Suprapubic skin (tissue), 4 donors: ENCODE results near the gene FLNB. TPM values are rescaled to one million over a fixed set of nuclear protein-coding genes. Genes with fewer than 3 reads are reported as not detected.

ENCODE experiments used
- DNase-seq, 2 donors: peaks; one replicate each; pipeline ENCODE4 v3.0.0-alpha.2; 2019; ENCODE audit warnings: low spot score in 2 of 2
- H3K27ac ChIP-seq: fragments of 200-600 bp; sonication (generic); one replicate; pipeline ENCODE4 v1.5.1; 2019
- H3K27me3 ChIP-seq: fragments of 200-600 bp; sonication (generic); one replicate; pipeline ENCODE4 v1.5.1; 2019
- H3K36me3 ChIP-seq: fragments of 200-600 bp; sonication (generic); one replicate; pipeline ENCODE4 v1.5.1; 2019
- H3K4me1 ChIP-seq: fragments of 200-600 bp; sonication (generic); one replicate; pipeline ENCODE4 v1.5.1; 2019
- H3K4me3 ChIP-seq: fragments of 200-600 bp; sonication (generic); one replicate; pipeline ENCODE4 v1.5.1; 2019; ENCODE audit warnings: mild to moderate bottlenecking
- H3K9me3 ChIP-seq: fragments of 200-600 bp; sonication (generic); one replicate; pipeline ENCODE4 v1.5.1; 2019
- EP300 ChIP-seq: sonication (generic); formaldehyde crosslinking; IDR thresholded peaks from one replicate; pipeline ENCODE4 v1.6.1; 2017; ENCODE audit warnings: antibody characterized with exemption
- POLR2A ChIP-seq, 2 donors: fragments of 450-650 bp; IDR thresholded peaks; one replicate each; pipeline ENCODE4 v1.6.1; 2017; ENCODE audit warnings: antibody characterized with exemption in 2 of 2, mild to moderate bottlenecking in 2 of 2, moderate library complexity in 2 of 2
- POLR2AphosphoS5 ChIP-seq, 3 donors: sonication (generic); formaldehyde crosslinking; IDR thresholded peaks; one replicate each; pipeline ENCODE4 v1.6.1; 2017; ENCODE audit warnings: antibody characterized with exemption in 3 of 3
- WGBS: methylation state at CpG from one replicate; pipeline ENCODE4 v1.1.5; 2018; 5-methylcytosine and 5-hydroxymethylcytosine counted together
- total RNA-seq, 4 donors: library from RNA; depleted of rRNA; stranded (reverse); fragments of >200 nt; gene quantifications; one replicate each; pipeline ENCODE4 v1.1.0, GENCODE V29; 2016
- TF ChIP-seq, protein P1 (sequence below), 2 donors: fragments of 200-600 bp in 1 of 2; fragments of 450-650 bp in 1 of 2; sonication (generic) in 1 of 2; IDR thresholded peaks; one replicate each; pipeline ENCODE4 v1.5.1; 2016 to 2019; ENCODE audit warnings: antibody characterized with exemption in 2 of 2, mild to moderate bottlenecking in 1 of 2, moderate library complexity in 1 of 2

The FLNB gene
- total RNA-seq, 4 donors from 2014 or later = 143 to 186 (median 150) TPM

DNA sequence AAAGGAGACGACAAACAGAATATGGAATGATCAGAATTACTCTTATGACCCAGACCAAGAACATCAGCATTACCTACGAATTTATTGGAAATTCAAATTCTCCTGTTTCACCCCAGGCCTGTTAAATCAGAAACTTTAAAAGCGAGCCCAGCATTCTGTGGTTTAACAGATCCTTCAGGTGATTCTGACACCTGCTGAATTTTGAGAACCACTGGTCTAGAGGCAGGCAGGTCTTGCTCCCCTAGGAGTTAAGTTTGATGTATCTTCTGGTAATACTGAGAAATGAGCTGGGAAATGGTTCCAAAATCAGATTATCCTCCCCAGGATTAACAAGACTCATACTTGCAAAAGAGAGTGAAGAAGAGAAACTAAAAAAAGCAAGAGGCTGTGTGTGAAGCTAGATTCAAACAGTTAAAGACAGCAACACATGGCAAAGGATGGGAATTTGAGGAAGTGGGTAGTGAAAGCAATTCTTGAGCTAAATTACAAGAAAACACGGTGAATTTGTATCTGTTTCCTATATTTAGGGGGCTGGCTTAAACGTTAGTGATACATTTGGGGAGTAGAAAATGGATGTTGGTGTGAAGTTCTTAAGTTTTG is 66.0 kb downstream of the FLNB start:
- Histone ChIP-seq H3K9me3 (no peaks in the 10 kb centered on the region), H3K4me1 (peaks cover 24% of the 10 kb centered on the region), H3K27me3 (no peaks in the 10 kb centered on the region), H3K27ac (no peak overlapping the region), H3K36me3 (peaks cover 24% of the 10 kb centered on the region), H3K4me3 (no peak overlapping the region)
- TF ChIP-seq POLR2A (IDR thresholded peaks at IDR 0.05) (no peak), EP300 (no peak), POLR2AphosphoS5 (IDR thresholded peaks at IDR 0.05) (no peak)
- TF ChIP-seq, protein P1, sequence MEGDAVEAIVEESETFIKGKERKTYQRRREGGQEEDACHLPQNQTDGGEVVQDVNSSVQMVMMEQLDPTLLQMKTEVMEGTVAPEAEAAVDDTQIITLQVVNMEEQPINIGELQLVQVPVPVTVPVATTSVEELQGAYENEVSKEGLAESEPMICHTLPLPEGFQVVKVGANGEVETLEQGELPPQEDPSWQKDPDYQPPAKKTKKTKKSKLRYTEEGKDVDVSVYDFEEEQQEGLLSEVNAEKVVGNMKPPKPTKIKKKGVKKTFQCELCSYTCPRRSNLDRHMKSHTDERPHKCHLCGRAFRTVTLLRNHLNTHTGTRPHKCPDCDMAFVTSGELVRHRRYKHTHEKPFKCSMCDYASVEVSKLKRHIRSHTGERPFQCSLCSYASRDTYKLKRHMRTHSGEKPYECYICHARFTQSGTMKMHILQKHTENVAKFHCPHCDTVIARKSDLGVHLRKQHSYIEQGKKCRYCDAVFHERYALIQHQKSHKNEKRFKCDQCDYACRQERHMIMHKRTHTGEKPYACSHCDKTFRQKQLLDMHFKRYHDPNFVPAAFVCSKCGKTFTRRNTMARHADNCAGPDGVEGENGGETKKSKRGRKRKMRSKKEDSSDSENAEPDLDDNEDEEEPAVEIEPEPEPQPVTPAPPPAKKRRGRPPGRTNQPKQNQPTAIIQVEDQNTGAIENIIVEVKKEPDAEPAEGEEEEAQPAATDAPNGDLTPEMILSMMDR (IDR thresholded peaks at IDR 0.05) = no peak
- 78% methylated on average over 5 of the region's 5 CpGs for WGBS
- no peak for DNase-seq

DNA sequence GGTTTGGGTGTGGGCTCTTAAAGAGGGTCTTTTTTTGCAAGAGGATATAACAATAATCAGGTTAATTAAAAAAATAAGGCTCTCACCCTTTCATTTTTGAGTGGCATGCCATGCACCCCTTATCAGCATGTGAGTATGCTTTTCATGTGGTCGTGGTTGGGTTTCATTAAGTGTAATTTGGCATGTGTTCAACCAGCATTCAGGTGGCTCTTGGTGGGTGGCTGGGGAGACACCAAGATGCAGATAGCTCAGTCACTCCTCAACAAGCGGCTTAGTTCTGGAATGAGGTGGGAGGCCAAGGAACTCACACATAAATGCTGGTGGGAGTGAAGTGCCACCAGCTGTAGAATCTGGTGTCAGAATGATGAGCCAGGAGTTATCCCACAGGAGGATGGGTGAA is 66.8 kb downstream of the FLNB start:
- peaks cover 31% of the 10 kb centered on the region for H3K36me3 ChIP-seq
- no peak for DNase-seq
- no peak overlapping the region for H3K27ac ChIP-seq
- peaks cover 24% of the 10 kb centered on the region for H3K4me1 ChIP-seq
- TF ChIP-seq POLR2AphosphoS5 (IDR thresholded peaks at IDR 0.05) (no peak), EP300 (no peak)
- H3K27me3 ChIP-seq = no peaks in the 10 kb centered on the region
- WGBS = 53% methylated on average over 2 of the region's 2 CpGs
- no peaks in the 10 kb centered on the region for H3K9me3 ChIP-seq
- no peak overlapping the region for H3K4me3 ChIP-seq

DNA sequence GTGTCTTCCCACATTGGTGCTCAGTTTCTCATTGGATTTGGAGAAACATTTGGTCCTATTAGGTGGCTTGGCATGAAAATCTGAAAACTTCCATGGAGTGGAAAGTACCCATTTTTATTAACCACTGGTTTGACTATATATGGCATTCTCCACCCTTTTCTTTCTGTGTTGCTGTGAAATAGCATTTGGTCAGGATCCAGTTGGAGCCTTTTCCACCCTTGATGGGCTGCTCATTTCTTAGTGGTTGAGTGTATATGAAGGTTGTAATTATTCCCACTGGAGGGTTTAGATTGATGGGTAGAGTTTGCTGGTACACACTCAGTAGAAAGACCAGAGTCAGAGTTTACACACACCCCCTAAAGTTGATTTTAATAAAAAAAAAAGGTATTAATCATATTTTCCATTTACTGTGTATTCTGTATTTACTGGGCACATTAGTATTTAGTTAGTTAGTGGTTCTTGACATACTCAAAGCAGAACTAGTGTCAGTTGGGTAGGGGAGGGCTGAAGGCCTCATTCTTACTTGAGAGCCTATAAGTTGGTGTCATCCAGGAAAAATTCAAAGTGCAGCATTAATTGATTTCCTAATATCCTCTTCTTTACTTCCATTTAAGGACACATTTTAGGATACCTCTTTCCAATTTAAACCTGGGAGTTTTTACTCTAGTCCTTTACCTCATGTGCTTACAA is 69.5 kb downstream of the FLNB start:
- H3K4me1 ChIP-seq = peaks cover 12% of the 10 kb centered on the region
- no peaks in the 10 kb centered on the region for H3K9me3 ChIP-seq
- TF ChIP-seq, protein P1 (IDR thresholded peaks at IDR 0.05) = no peak
- no peak for TF ChIP-seq EP300
- no peak for TF ChIP-seq POLR2AphosphoS5 (IDR thresholded peaks at IDR 0.05)
- TF ChIP-seq POLR2A (IDR thresholded peaks at IDR 0.05) = no peak
- no peaks in the 10 kb centered on the region for H3K27me3 ChIP-seq
- peaks cover 46% of the 10 kb centered on the region for H3K36me3 ChIP-seq
- DNase-seq = no peak
- no peak overlapping the region for H3K4me3 ChIP-seq
- no peak overlapping the region for H3K27ac ChIP-seq

DNA sequence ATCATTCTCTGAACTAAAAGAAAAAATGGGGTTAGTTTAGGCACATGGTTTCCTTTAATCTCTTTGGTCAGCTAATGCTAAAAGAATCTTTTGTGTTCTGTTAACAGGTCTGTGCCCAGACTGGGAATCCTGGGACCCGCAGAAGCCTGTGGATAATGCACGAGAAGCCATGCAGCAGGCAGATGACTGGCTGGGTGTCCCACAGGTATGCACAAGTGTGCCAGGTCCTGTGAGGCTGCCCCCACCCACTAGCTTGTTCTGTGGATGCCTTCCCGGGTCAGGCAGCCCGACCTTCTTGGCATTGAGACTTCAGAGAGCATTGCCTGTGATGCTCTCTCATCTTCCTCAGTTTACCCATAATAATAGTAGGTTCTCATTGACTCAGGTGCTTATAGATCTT is 70.4 kb downstream of the FLNB start:
- H3K4me1 ChIP-seq = peaks cover 3% of the 10 kb centered on the region
- H3K9me3 ChIP-seq = no peaks in the 10 kb centered on the region
- DNase-seq = no peak
- TF ChIP-seq POLR2AphosphoS5 (IDR thresholded peaks at IDR 0.05) (no peak), EP300 (no peak), POLR2A (IDR thresholded peaks at IDR 0.05) (no peak)
- TF ChIP-seq, protein P1 (IDR thresholded peaks at IDR 0.05) = no peak
- 79% methylated on average over 4 of the region's 4 CpGs for WGBS
- peaks cover 46% of the 10 kb centered on the region for H3K36me3 ChIP-seq
- no peak overlapping the region for H3K4me3 ChIP-seq
- no peaks in the 10 kb centered on the region for H3K27me3 ChIP-seq
- H3K27ac ChIP-seq = no peak overlapping the region

DNA sequence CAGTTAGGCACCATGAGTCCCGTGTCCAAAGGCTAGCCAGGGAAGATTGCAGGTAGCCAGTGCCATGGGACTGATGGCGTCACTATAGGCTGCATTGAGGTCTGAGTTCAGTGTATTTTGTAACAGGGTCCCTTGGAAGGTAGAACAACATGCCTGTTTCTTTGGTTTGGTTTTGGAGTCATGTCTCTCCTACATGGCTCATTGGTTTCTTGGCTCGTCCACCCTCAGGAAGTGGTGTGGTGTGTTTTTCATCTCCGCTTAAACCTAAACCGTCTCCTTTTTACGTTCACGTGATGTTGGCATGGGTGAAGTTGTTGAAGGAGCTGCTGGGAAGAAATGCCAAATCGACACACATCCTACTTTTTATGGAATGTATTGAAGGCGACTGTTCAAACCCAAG is 71.6 kb downstream of the FLNB start:
- no peak for DNase-seq
- H3K27ac ChIP-seq = no peak overlapping the region
- TF ChIP-seq POLR2AphosphoS5 (IDR thresholded peaks at IDR 0.05) (no peak), POLR2A (IDR thresholded peaks at IDR 0.05) (no peak), EP300 (no peak)
- TF ChIP-seq, protein P1 (IDR thresholded peaks at IDR 0.05) = no peak
- H3K36me3 ChIP-seq = peaks cover 46% of the 10 kb centered on the region
- H3K27me3 ChIP-seq = no peaks in the 10 kb centered on the region
- H3K4me3 ChIP-seq = no peak overlapping the region
- H3K9me3 ChIP-seq = no peaks in the 10 kb centered on the region
- 89% methylated on average over 9 of the region's 9 CpGs for WGBS
- H3K4me1 ChIP-seq = no peaks in the 10 kb centered on the region
